IMR-90 (cell line): ENCODE results near the gene ARHGAP21. TPM values are rescaled to one million over a fixed set of nuclear protein-coding genes. Genes with fewer than 3 reads are reported as not detected.

Experiments used
- ATAC-seq: fragments of 200-7000 bp; cut with Tn5 transposase; 2 replicates; pipeline ENCODE4 v1.9.1; 2020; ENCODE audit warnings: low read depth, mild to moderate bottlenecking, moderate library complexity
- BruUV-seq: library from RNA; stranded (reverse); fragments of 400-500 nt; replicated peaks from 2 replicates; lab custom pipeline; 2021; lab: Mats Ljungman, UMichigan
- CTCF ChIA-PET: fragments of 300-600 bp; formaldehyde crosslinking; extraction: SDS; loops from one replicate; lab custom pipeline; 2021; ENCODE audit warnings: antibody characterized with exemption; lab: Yijun Ruan, JAX
- POLR2A ChIA-PET: fragments of 300-600 bp; sonication (Branson Sonifier 250); formaldehyde crosslinking; loops from one replicate; lab custom pipeline; 2022; ENCODE audit warnings: antibody characterized with exemption; ENCODE audit not compliant: unreplicated experiment; lab: Charles Lee
- DNase-seq: peaks from one replicate; pipeline ENCODE4 v3.0.0; 2013
- H2AFZ ChIP-seq: replicated peaks from 2 replicates; pipeline ENCODE3; 2013; ENCODE audit warnings: low read length, mild to moderate bottlenecking; ENCODE audit not compliant: poor library complexity
- H2AK5ac ChIP-seq: 2 replicates; pipeline ENCODE4 v1.6.1; 2013; ENCODE audit warnings: low read depth, low read length, inconsistent platforms
- H2AK9ac ChIP-seq: replicated peaks from 2 replicates; pipeline ENCODE3; 2013; ENCODE audit warnings: mild to moderate bottlenecking, low read depth, low read length, moderate library complexity; ENCODE audit not compliant: poor library complexity
- H2BK120ac ChIP-seq: 2 replicates; pipeline ENCODE4 v1.6.1; 2013; ENCODE audit warnings: low read depth, low read length, inconsistent platforms
- H2BK15ac ChIP-seq: 3 replicates; pipeline ENCODE4 v1.6.1; 2013; ENCODE audit warnings: low read depth, low read length, inconsistent platforms
- H2BK20ac ChIP-seq: 2 replicates; pipeline ENCODE4 v1.6.1; 2013; ENCODE audit warnings: low read depth, mild to moderate bottlenecking, inconsistent platforms, low read length, moderate library complexity
- H2BK5ac ChIP-seq: 2 replicates; pipeline ENCODE4 v1.6.1; 2013; ENCODE audit warnings: mild to moderate bottlenecking, low read depth, low read length, inconsistent platforms; ENCODE audit not compliant: poor library complexity, severe bottlenecking
- H3K14ac ChIP-seq: replicated peaks from 2 replicates; pipeline ENCODE4 v1.6.1; 2013; ENCODE audit warnings: low read depth, low read length, inconsistent platforms
- H3K18ac ChIP-seq: 2 replicates; pipeline ENCODE4 v1.6.1; 2013; ENCODE audit warnings: low read depth, low read length, control low read depth
- H3K23ac ChIP-seq: 2 replicates; pipeline ENCODE4 v1.6.1; 2013; ENCODE audit warnings: low read depth, low read length, inconsistent platforms
- H3K27ac ChIP-seq: 2 replicates; pipeline ENCODE4 v1.5.1; 2013; ENCODE audit warnings: mild to moderate bottlenecking, control low read depth, low read length; ENCODE audit not compliant: insufficient read depth
- H3K27me3 ChIP-seq: 2 replicates; pipeline ENCODE4 v1.6.1; 2013; ENCODE audit warnings: low read length; ENCODE audit not compliant: control insufficient read depth, insufficient read depth
- H3K36me3 ChIP-seq: 2 replicates; pipeline ENCODE4 v1.6.1; 2013; ENCODE audit warnings: low read length, mixed read lengths; ENCODE audit not compliant: control insufficient read depth, insufficient read depth
- H3K4ac ChIP-seq: 2 replicates; pipeline ENCODE4 v1.6.1; 2013; ENCODE audit warnings: low read depth, low read length, inconsistent platforms
- H3K4me1 ChIP-seq: 2 replicates; pipeline ENCODE4 v1.6.1; 2013; ENCODE audit warnings: low read length, mixed read lengths; ENCODE audit not compliant: control insufficient read depth, insufficient read depth
- H3K4me2 ChIP-seq: 2 replicates; pipeline ENCODE4 v1.6.1; 2013; ENCODE audit warnings: low read depth, mild to moderate bottlenecking, control low read depth, low read length, moderate library complexity
- H3K4me3 ChIP-seq: 2 replicates; pipeline ENCODE4 v1.5.1; 2013; ENCODE audit warnings: low read depth, mild to moderate bottlenecking, control low read depth, low read length, moderate library complexity; ENCODE audit not compliant: insufficient read depth
- H3K56ac ChIP-seq: 2 replicates; pipeline ENCODE4 v1.6.1; 2013; ENCODE audit warnings: low read length, inconsistent platforms; ENCODE audit not compliant: insufficient read depth; ENCODE audit errors: extremely low read depth
- H3K79me1 ChIP-seq, 2 experiments: 2 replicates each; pipeline ENCODE4 v1.6.1; 2013; ENCODE audit warnings: low read length in 2 of 2, inconsistent platforms in 1 of 2, low read depth in 1 of 2
- H3K9ac ChIP-seq: 2 replicates; pipeline ENCODE4 v1.6.1; 2013; ENCODE audit warnings: low read depth, low read length, control low read depth
- H3K9me1 ChIP-seq: 2 replicates; pipeline ENCODE4 v1.6.1; 2013; ENCODE audit warnings: low read length, inconsistent platforms; ENCODE audit not compliant: insufficient read depth
- H3K9me3 ChIP-seq: 2 replicates; pipeline ENCODE4 v1.6.1; 2013; ENCODE audit warnings: low read length; ENCODE audit not compliant: control insufficient read depth, insufficient read depth
- H4K20me1 ChIP-seq: 2 replicates; pipeline ENCODE4 v1.6.1; 2013; ENCODE audit warnings: low read length, inconsistent platforms; ENCODE audit not compliant: insufficient read depth
- H4K5ac ChIP-seq: 2 replicates; pipeline ENCODE4 v1.6.1; 2013; ENCODE audit warnings: mild to moderate bottlenecking, low read depth, low read length, control low read depth
- H4K8ac ChIP-seq, 2 experiments: 2 replicates each; pipeline ENCODE4 v1.6.1; 2013; ENCODE audit warnings: low read depth in 2 of 2, low read length in 2 of 2, control low read depth in 1 of 2, inconsistent platforms in 1 of 2
- H4K91ac ChIP-seq: 2 replicates; pipeline ENCODE4 v1.6.1; 2013; ENCODE audit warnings: low read depth, low read length, inconsistent platforms; ENCODE audit not compliant: insufficient read depth
- MAZ ChIP-seq: IDR thresholded peaks from 2 replicates; pipeline ENCODE4 v1.6.1; 2012; ENCODE audit warnings: low read depth, mild to moderate bottlenecking, low read length, improper control_type of control experiment, moderate library complexity, borderline replicate concordance
- POLR2A ChIP-seq: IDR thresholded peaks from 2 replicates; pipeline ENCODE4 v1.6.1; 2012; ENCODE audit warnings: mild to moderate bottlenecking, low read depth, low read length
- WGBS, 2 experiments: methylation state at CpG; one replicate each; pipeline versions ENCODE4 v1.1.5 to v1.1.7; 2013; ENCODE audit warnings: missing lambda C conversion rate in 2 of 2; ENCODE audit not compliant: insufficient read length in 1 of 2; ENCODE audit errors: extremely low coverage in 2 of 2; 5-methylcytosine and 5-hydroxymethylcytosine counted together
- dilution Hi-C: fragments of 300-500 bp; cut with HindIII; formaldehyde crosslinking; loops from one replicate; pipeline ENCODE4 v1.14.3; 2018; ENCODE audit warnings: low sequenced_read_pairs; ENCODE audit not compliant: unreplicated experiment
- in situ Hi-C: fragments of 300-500 bp; cut with MboI; formaldehyde crosslinking; loops from 3 replicates; pipeline ENCODE4 v1.14.3; 2019; ENCODE audit warnings: low sequenced_read_pairs, inconsistent platforms, mixed read lengths
- intact Hi-C: fragments of 100-400 bp; cut with micrococcal nuclease; formaldehyde crosslinking; loops from 2 replicates; pipeline ENCODE4 v1.10.0; 2022
- polyA plus RNA-seq, 3 experiments: library from polyadenylated mRNA; depleted of rRNA; stranded (reverse); fragments of >200 nt; gene quantifications; 2 replicates each; pipeline ENCODE4 v1.2.3, GENCODE V29; 2012; ENCODE audit warnings: low replicate concordance in 1 of 3
- total RNA-seq: library from RNA; depleted of rRNA; stranded (reverse); fragments of >200 nt; gene quantifications from 2 replicates; pipeline ENCODE4 v1.2.3, GENCODE V29; 2012
- TF ChIP-seq, protein P1 (sequence below): fragments of 150-350 bp; IDR thresholded peaks from 2 replicates; pipeline ENCODE4 v1.6.1; 2017; ENCODE audit warnings: mild to moderate bottlenecking, antibody characterized with exemption, low read length, low read depth

The ARHGAP21 gene
- total and polyA plus RNA-seq, 2 of the 4 experiments (the other 2 are of a cell fraction) = 43.3 to 94.3 TPM

DNA sequence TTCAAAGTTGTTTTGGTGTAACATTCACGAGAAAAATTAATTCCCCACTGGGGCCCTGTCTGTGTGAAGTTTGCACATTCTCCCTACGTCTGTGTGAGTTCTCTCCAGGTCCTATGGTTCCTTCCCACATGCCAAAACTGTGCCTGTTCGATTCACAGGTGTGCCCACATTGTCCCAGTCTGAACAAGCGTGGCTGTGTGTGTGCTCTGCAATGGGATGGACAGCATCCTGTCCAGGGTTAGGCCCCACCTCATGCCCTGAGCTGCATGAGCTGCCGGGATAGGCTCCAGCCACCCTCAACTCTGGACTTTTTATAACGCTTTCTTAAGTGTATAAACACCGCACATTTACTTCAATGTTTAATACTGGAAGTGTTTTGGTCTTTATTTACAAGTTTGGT, 55.4 kb downstream of the ARHGAP21 start:
- H2BK20ac ChIP-seq = no peak overlapping the region
- dilution Hi-C loops (no loop called here), intact Hi-C loops (no loop called here), in situ Hi-C loops (no loop called here)
- H3K4ac ChIP-seq = no peak overlapping the region
- DNase-seq (no peak), ATAC-seq (no peak)
- H3K56ac ChIP-seq = no peak overlapping the region
- H3K4me3 ChIP-seq = no peak overlapping the region
- 100% methylated on average over 2 of the region's 7 CpGs; no CpG with 5 or more reads in 1 of the 2 experiments for WGBS, 2 experiments
- POLR2A ChIA-PET = no interaction called here
- no peak overlapping the region for H4K91ac ChIP-seq
- no peak overlapping the region for H4K5ac ChIP-seq
- no peaks in the 10 kb centered on the region for H3K4me1 ChIP-seq
- H3K18ac ChIP-seq = no peak overlapping the region
- H3K9me1 ChIP-seq = peaks cover 12% of the 10 kb centered on the region
- peak overlapping the region in 1 of 2 experiments; percentile 15; a peak in 1 of 4 replicates for H4K8ac ChIP-seq
- H3K27me3 ChIP-seq = no peaks in the 10 kb centered on the region
- H2AFZ ChIP-seq = peak overlapping the region; percentile 51
- peak overlapping the region; percentile 61 for H2AK9ac ChIP-seq
- CTCF ChIA-PET = interaction anchor here (0.5 to 1.5 kb wide), 2 partner anchors 38 to 51 kb away, joined by 3 read pairs; no protein-coding TSS in a partner anchor
- H3K27ac ChIP-seq = no peak overlapping the region
- peaks cover 27% of the 10 kb centered on the region for H4K20me1 ChIP-seq
- H2AK5ac ChIP-seq = no peak overlapping the region
- H2BK120ac ChIP-seq = no peak overlapping the region
- no peak overlapping the region for H3K14ac ChIP-seq
- H2BK5ac ChIP-seq = no peak overlapping the region
- H3K9me3 ChIP-seq = no peaks in the 10 kb centered on the region
- no TSS peak for BruUV-seq
- peaks cover 22 to 51% of the 10 kb centered on the region in 2 experiments for H3K79me1 ChIP-seq
- no peak overlapping the region for H2BK15ac ChIP-seq
- peaks cover 15% of the 10 kb centered on the region for H3K36me3 ChIP-seq
- H3K4me2 ChIP-seq = no peak overlapping the region
- peak overlapping the region; percentile 66; the same call in 1 of the 2 replicates for H3K23ac ChIP-seq
- no peak overlapping the region for H3K9ac ChIP-seq
- TF ChIP-seq POLR2A (no peak), MAZ (no peak)
- TF ChIP-seq, protein P1, sequence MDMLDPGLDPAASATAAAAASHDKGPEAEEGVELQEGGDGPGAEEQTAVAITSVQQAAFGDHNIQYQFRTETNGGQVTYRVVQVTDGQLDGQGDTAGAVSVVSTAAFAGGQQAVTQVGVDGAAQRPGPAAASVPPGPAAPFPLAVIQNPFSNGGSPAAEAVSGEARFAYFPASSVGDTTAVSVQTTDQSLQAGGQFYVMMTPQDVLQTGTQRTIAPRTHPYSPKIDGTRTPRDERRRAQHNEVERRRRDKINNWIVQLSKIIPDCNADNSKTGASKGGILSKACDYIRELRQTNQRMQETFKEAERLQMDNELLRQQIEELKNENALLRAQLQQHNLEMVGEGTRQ = no peak
